SJCRH30 (cell line): ENCODE data around the gene VEGFB. TPM values are rescaled to one million over a fixed set of nuclear protein-coding genes. Genes with fewer than 3 reads are reported as not detected.

ENCODE experiments used
- DNase-seq, 2 experiments: peaks; one replicate each; pipeline ENCODE4 v3.0.0-alpha.2; 2015 to 2020
- H3K27ac ChIP-seq: fragments of 250-450 bp; sonication (Bioruptor Pico); 2 replicates; pipeline ENCODE4 v1.5.1; 2020; ENCODE audit warnings: mild to moderate bottlenecking, moderate library complexity
- H3K27me3 ChIP-seq: fragments of 250-450 bp; sonication (Bioruptor Pico); 2 replicates; pipeline ENCODE4 v1.5.1; 2020; ENCODE audit warnings: mild to moderate bottlenecking, moderate library complexity
- H3K36me3 ChIP-seq: fragments of 250-450 bp; sonication (Bioruptor Pico); 2 replicates; pipeline ENCODE4 v1.5.1; 2020; ENCODE audit warnings: mild to moderate bottlenecking, moderate library complexity
- H3K4me1 ChIP-seq: fragments of 250-450 bp; sonication (Bioruptor Pico); 2 replicates; pipeline ENCODE4 v1.5.1; 2020; ENCODE audit warnings: mild to moderate bottlenecking, moderate library complexity
- H3K4me3 ChIP-seq: fragments of 250-450 bp; sonication (Bioruptor Pico); 2 replicates; pipeline ENCODE4 v1.5.1; 2020; ENCODE audit warnings: mild to moderate bottlenecking, moderate library complexity
- H3K9me3 ChIP-seq: fragments of 250-450 bp; sonication (Bioruptor Pico); replicated peaks from 2 replicates; pipeline ENCODE4 v1.5.1; 2020; ENCODE audit warnings: mild to moderate bottlenecking, moderate library complexity
- total RNA-seq: library from RNA; depleted of rRNA; stranded (reverse); fragments of >200 nt; shearing (Covaris generic); gene quantifications from 2 replicates; pipeline ENCODE4 v1.2.3, GENCODE V29; 2014

Gene VEGFB
- total RNA-seq, 1 experiment from 2014 or later: 26.4 TPM

DNA sequence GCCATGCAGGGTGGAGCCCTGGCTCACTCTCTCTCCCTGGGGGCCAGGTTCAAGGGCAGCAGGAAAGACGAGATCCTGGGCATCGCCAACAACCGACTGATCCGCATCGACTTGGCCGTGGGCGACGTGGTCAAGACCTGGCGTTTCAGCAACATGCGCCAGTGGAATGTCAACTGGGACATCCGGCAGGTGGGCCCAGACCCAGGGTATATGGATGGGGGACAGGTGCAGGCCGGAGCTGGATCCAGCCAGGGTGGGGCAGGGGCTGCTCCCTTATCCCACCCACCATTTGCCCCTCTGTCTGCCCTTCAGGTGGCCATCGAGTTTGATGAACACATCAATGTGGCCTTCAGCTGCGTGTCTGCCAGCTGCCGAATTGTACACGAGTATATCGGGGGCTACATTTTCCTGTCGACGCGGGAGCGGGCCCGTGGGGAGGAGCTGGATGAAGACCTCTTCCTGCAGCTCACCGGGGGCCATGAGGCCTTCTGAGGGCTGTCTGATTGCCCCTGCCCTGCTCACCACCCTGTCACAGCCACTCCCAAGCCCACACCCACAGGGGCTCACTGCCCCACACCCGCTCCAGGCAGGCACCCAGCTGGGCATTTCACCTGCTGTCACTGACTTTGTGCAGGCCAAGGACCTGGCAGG lies 11.3 kb upstream of the VEGFB start:
- Histone ChIP-seq H3K36me3 (no peaks in the 10 kb centered on the region; the same call in 1 of the 2 replicates), H3K27me3 (no peaks in the 10 kb centered on the region), H3K9me3 (no peaks in the 10 kb centered on the region), H3K27ac (no peak overlapping the region), H3K4me1 (peaks cover 6% of the 10 kb centered on the region), H3K4me3 (no peak overlapping the region)
- peak in 1 of 2 experiments; percentile 42 for DNase-seq

DNA sequence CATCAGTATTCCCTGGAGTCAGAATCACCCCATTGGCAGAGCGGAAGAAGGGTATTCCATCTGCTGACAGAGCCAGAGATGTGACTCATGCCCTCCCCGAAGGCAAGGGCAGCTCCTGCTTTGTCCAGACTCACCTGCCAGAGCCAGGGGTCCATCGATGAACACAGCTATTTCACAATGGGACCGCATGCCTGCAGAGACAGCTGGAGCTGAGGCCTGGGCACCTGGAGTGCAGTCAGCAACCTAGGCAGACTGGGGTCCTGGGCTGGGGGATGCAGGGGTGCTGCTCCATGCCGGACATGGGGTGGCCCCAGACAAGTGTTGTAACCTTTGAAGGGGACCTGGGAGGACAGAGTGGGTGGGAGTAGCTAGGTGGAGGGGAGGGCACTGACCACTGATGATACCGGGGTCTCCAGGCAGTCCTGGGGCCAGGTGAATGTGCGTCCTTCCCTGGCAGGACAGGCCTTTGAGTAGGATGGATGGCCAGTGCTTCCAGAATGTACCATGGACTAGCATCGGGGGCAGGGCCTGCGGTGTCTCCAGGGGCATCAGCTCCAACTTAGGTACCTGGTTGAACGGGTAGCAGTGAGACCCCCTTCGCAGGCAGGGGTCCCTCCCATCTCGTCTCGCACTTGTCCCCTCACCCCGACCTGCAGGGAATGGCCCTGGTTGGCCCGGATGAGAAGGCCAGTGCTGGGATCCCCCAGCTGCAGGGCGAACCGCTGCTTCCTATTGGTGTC lies 10.1 kb upstream of the VEGFB start:
- H3K4me3 ChIP-seq: peak overlapping the region; percentile 69
- no peak for DNase-seq
- peaks cover 6% of the 10 kb centered on the region for H3K4me1 ChIP-seq
- no peaks in the 10 kb centered on the region for H3K27me3 ChIP-seq
- H3K9me3 ChIP-seq: no peaks in the 10 kb centered on the region
- no peaks in the 10 kb centered on the region; the same call in 1 of the 2 replicates for H3K36me3 ChIP-seq
- no peak overlapping the region; the same call in 1 of the 2 replicates for H3K27ac ChIP-seq

DNA sequence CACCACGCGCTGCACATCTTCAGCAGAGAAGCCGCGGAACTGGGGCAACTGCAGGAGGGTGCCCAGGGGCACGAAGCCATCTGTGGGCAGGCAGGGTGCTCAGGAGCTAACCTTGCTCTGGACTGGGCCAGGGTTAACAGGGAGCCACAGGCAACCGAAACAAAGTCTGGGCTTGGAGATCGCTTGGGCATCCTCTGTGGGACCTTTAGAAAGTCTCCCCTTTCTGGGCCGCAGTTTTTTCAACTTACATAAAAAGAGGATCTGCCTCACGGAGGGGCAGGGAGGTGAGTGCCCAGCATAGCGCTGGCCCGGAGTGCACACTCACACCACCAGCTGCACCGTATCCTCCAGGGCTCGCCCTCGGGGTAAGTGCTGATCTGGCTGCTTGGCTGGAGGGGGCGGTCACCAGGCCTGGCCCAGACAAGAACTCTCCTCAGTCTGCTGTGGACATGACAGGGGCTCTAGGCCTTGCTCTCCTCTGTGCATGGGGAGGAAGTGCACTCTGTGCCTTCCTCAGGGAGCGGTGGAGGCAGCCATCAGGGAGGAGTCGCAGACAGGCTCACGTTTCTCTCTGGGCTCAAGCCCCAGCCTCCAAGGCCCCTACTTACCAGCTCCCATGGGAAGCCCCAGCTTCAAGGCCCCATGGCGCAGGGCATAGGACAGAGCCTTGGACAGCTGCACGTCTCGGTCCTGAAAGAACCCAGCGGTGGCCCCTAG lies 9.3 kb upstream of the VEGFB start:
- DNase-seq: no peak
- peak overlapping the region; percentile 69 for H3K4me3 ChIP-seq
- H3K27me3 ChIP-seq: no peaks in the 10 kb centered on the region
- no peaks in the 10 kb centered on the region for H3K9me3 ChIP-seq
- H3K36me3 ChIP-seq: no peaks in the 10 kb centered on the region; the same call in 1 of the 2 replicates
- peak overlapping the region; percentile 80 for H3K27ac ChIP-seq
- peaks cover 6% of the 10 kb centered on the region for H3K4me1 ChIP-seq

DNA sequence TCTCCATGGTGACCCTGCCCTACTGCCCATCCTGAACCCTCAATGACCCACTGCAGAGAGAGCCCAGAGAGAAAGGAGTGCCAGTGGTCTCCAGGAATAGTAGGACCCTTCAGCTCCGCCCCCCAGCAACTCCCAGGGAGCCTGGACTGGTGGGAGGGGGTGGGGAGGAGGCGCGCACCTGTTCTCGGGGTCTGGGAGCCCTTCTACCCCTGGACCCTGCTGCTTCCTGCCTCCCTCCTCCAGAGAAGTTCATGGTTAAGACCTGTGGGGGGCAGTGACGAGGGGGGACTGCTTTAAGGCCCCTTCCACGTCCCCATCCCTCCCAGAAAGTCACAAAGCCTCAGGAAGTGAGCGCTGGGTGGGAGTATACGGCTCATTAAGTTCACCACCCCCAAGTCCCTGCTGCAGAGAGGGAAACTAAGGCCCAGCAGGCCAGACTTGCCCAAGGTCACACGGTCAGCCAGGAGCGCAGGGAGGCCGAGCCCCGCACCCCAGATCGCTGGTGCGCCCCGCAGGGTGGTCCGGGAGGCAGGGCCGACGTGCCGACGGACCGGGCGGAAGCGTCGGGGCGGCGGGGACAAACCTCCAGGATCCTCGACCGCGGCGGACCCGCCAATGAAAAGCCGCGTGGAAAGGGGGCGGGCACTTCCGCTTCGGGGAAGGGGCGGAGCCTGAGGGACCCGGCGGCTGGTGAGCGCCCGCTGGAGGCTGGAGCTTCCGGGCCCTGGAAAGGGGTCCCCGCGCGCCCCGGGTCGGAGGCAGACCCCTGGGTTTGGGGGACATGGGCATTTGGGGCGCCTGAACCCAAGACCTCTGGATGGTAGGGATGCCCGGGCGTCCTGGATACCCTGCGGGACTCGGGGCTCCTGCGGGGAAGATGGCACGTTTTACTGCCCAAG lies 8.5 kb upstream of the VEGFB start, which contains the start of the genes NUDT22 and TRPT1:
TSS of gene NUDT22 (plus strand) at position 667 of the 899 bp plus-strand sequence. CDS start 379 bp downstream, outside the sequence.
TSS of gene TRPT1 (minus strand) at position 579 of the 899 bp plus-strand sequence. CDS start at position 253, 326 bp downstream.
- Histone ChIP-seq H3K9me3 (no peaks in the 10 kb centered on the region), H3K27me3 (no peaks in the 10 kb centered on the region), H3K4me1 (peaks cover 6% of the 10 kb centered on the region), H3K4me3 (peak within 1 kb of the TSS; percentile 69), H3K36me3 (no peaks in the 10 kb centered on the region; the same call in 1 of the 2 replicates), H3K27ac (peak within 1 kb of the TSS; percentile 80)
- peak; percentile 90 to 92 for DNase-seq

DNA sequence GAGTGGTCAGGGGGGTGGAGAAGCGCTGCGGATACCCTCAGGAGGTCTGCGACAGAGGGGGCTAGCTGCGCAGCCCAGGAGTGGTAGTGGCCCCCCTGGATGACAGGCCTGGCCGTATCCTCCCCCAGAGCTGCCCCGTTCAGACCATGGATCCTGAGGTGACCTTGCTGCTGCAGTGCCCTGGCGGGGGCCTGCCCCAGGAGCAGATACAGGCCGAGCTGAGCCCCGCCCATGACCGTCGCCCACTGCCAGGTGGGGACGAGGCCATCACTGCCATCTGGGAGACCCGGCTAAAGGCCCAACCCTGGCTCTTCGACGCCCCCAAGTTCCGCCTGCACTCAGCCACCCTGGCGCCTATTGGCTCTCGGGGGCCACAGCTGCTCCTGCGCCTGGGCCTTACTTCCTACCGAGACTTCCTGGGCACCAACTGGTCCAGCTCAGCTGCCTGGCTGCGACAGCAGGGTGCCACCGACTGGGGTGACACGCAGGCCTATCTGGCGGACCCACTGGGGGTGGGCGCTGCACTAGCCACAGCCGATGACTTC lies 7.8 kb upstream of the VEGFB start:
- peaks cover 6% of the 10 kb centered on the region for H3K4me1 ChIP-seq
- no peaks in the 10 kb centered on the region; the same call in 1 of the 2 replicates for H3K36me3 ChIP-seq
- peak overlapping the region; percentile 80 for H3K27ac ChIP-seq
- no peaks in the 10 kb centered on the region for H3K27me3 ChIP-seq
- no peaks in the 10 kb centered on the region for H3K9me3 ChIP-seq
- peak overlapping the region; percentile 69 for H3K4me3 ChIP-seq
- DNase-seq: peak; percentile 67 to 69

DNA sequence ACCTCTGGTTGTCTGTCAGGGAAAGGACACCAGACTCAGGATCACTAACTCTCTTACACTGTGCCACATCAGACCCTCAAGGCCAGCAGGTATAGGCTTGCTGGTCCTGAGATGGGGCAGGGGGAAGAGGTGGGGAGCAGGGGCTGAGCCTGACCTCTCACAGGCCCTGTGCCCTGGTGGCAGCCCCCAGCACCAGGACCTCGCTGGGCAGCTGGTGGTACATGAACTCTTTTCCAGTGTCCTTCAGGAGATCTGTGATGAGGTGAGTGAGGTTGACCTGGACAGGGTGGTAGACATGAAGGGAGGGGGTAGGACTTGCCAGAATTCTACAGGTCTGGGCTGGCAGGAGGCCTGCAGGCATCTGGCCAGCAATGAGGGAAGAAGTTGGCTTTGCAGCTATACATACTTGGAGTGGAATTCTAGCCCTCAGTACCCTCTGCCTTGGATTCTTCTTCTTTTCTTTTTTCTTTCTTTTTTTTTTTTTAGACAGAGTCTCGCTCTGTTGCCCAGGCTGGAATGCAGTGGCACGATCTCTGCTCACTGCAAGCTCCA lies 6.9 kb upstream of the VEGFB start:
- Histone ChIP-seq H3K4me1 (peaks cover 6% of the 10 kb centered on the region), H3K9me3 (no peaks in the 10 kb centered on the region), H3K36me3 (no peaks in the 10 kb centered on the region; the same call in 1 of the 2 replicates), H3K4me3 (peak overlapping the region; percentile 69), H3K27me3 (no peaks in the 10 kb centered on the region), H3K27ac (no peak overlapping the region; the same call in 1 of the 2 replicates)
- no peak for DNase-seq

DNA sequence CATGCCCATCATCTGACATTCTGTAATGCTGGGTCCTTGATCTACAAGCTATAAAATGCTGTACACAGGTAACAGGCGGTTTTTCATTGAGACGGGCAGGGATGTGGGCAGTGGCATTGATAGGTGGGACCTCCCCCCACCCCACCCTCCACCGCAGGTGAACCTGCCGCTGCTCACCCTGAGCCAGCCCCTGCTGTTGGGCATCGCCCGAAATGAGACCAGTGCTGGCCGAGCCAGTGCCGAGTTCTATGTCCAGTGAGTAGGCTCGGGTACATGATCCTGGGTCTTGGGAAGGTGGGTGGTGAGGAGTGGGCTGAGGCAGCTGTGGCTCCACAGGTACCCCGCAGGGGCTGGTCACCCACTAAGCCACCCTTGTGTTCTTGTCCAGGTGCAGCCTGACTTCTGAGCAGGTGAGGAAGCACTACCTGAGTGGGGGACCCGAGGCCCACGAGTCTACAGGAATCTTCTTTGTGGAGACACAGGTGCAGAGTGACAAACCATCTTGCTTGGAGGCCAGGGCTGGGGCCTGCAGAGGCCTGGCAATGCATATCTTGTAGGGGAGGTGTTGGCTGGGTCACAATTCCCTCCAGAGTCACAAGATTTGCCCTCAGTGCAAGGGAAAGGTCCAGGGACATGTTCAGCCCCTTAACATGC lies 5.2 kb upstream of the VEGFB start:
- Histone ChIP-seq H3K9me3 (no peaks in the 10 kb centered on the region), H3K27me3 (no peaks in the 10 kb centered on the region), H3K4me1 (peaks cover 4% of the 10 kb centered on the region), H3K4me3 (no peak overlapping the region), H3K27ac (no peak overlapping the region), H3K36me3 (no peaks in the 10 kb centered on the region)
- DNase-seq: no peak

DNA sequence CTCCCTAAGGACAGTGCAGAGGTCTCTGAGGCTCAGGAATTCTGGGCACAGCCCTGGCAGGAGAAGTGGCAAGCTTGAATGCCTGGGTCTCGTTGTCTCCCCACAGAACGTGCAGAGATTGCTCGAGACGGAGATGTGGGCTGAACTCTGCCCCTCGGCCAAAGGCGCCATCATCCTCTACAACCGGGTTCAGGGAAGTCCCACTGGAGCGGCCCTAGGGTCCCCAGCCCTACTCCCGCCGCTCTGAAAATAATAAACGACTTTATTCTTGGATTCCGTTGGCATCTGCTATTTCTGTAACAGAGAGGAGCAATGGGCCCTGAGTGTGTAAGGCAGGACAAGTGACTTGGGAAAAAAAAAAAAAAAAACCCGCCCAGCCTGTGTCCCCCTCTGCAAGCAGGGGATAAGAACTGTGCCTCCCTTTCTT lies 4.6 kb upstream of the VEGFB start:
- peaks cover 2% of the 10 kb centered on the region for H3K4me1 ChIP-seq
- no peaks in the 10 kb centered on the region for H3K9me3 ChIP-seq
- H3K4me3 ChIP-seq: no peak overlapping the region
- DNase-seq: no peak
- H3K36me3 ChIP-seq: no peaks in the 10 kb centered on the region
- no peaks in the 10 kb centered on the region for H3K27me3 ChIP-seq
- H3K27ac ChIP-seq: no peak overlapping the region

DNA sequence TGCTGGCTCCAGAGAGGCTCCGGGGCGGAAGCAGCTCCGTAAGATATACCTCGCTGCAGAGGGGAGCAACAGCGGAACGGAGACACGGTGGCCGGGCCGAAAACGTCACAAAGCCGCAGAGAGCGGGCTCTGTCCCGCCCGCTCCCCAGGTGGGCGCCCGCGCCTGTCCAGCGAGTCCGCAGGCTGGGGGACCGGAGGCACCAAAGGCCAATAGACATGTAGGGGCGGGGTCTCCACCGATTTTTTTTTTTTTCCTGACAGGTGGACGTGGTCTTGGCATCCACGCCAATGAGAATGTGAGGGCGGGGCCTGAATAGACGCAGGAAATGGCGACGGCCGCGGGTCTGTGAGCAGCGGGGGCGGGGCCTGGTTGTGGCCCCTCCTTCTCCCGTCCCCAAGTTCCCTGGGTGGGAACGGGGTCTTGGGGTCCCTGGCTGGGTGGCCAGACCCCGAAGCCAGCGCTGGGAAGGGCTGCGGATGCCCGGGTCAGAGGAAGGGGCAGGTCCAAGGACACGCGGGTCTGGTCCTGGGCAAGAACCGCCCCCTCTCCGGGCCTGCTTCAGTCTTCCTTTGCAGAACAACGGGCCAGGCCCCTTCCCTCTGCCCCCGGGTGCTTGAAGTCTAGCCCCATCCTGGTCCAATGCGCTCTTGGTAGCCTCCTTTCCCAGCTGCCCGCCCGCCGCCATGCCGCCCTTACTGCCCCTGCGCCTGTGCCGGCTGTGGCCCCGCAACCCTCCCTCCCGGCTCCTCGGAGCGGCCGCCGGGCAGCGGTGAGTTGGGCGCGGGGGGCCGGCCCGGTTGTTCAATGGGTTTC lies 4.0 kb upstream of the VEGFB start, which contains the start of gene DNAJC4:
TSS of gene DNAJC4 (plus strand) at position 378 of the 814 bp plus-strand sequence. CDS start at position 685, 307 bp downstream.
- no peaks in the 10 kb centered on the region; the same call in 1 of the 2 replicates for H3K4me1 ChIP-seq
- no peak for DNase-seq
- no peak within 1 kb of the TSS for H3K4me3 ChIP-seq
- H3K36me3 ChIP-seq: no peaks in the 10 kb centered on the region
- H3K27me3 ChIP-seq: no peaks in the 10 kb centered on the region
- H3K9me3 ChIP-seq: no peaks in the 10 kb centered on the region
- H3K27ac ChIP-seq: no peak within 1 kb of the TSS

DNA sequence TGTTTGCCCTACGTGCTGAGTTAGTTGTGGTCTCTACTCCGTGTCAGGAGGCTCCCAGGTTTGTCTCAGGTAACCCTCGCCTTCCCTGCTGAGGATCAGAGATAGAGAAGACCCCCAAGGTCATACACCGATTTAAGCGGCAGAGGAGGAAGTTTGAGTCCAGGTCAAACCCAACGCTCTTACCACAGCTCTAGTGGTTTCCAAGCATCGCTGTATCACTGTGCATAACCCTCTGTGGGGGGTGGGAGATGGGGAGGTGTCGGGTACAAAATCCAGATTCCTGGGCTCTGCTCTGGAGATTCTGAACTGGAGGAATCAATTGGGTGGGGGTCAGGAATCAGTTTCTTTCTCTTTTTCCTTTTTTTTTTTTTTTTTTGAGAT lies 3.4 kb upstream of the VEGFB start:
- DNase-seq: no peak
- no peaks in the 10 kb centered on the region for H3K27me3 ChIP-seq
- H3K36me3 ChIP-seq: no peaks in the 10 kb centered on the region
- H3K4me1 ChIP-seq: no peaks in the 10 kb centered on the region; the same call in 1 of the 2 replicates
- no peaks in the 10 kb centered on the region for H3K9me3 ChIP-seq
- H3K4me3 ChIP-seq: no peak overlapping the region
- no peak overlapping the region for H3K27ac ChIP-seq

DNA sequence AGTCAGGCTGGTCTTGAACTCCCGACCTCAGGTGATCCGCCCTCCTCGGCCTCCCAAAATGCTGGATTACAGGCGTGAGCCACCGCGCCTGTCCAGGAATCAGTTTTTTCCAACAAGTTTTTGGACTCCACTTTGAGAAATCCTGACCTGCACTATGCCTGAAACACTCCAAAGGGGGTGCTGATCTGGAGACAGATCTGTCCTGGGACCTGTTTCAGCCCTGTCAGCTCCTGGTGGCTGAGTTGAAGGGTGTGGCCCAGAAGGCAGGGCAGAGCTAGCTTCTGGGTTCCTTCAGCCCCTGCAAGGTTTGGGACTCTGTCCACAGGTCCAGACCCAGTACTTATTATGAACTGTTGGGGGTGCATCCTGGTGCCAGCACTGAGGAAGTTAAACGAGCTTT lies 2.8 kb upstream of the VEGFB start:
- no peak for DNase-seq
- H3K4me3 ChIP-seq: no peak overlapping the region

More for the DNA sequence above, 2.8 kb upstream of the VEGFB start:
- no peaks in the 10 kb centered on the region; the same call in 1 of the 2 replicates for H3K4me1 ChIP-seq
- H3K27ac ChIP-seq: no peak overlapping the region
- H3K27me3 ChIP-seq: no peaks in the 10 kb centered on the region
- no peaks in the 10 kb centered on the region for H3K9me3 ChIP-seq
- peaks cover 2% of the 10 kb centered on the region; the same call in 1 of the 2 replicates for H3K36me3 ChIP-seq
